Activated naive CD8-positive, alpha-beta T cell treated with anti-CD3 and anti-CD28 coated beads, Interleukin-2, amount 50 U/mL, for 16 hours (primary cell): ENCODE data around the gene ADAP2.
"Not testable (repeated sequence)": the region's sequence is repeated elsewhere in the genome, so short reads cannot be mapped to it uniquely, and the experiment has no call there.

Experiments used
- DNase-seq: peaks from one replicate; pipeline ENCODE4 v3.0.0-alpha.2; 2020; ENCODE audit warnings: low read depth, low spot score

The ADAP2 gene

DNA sequence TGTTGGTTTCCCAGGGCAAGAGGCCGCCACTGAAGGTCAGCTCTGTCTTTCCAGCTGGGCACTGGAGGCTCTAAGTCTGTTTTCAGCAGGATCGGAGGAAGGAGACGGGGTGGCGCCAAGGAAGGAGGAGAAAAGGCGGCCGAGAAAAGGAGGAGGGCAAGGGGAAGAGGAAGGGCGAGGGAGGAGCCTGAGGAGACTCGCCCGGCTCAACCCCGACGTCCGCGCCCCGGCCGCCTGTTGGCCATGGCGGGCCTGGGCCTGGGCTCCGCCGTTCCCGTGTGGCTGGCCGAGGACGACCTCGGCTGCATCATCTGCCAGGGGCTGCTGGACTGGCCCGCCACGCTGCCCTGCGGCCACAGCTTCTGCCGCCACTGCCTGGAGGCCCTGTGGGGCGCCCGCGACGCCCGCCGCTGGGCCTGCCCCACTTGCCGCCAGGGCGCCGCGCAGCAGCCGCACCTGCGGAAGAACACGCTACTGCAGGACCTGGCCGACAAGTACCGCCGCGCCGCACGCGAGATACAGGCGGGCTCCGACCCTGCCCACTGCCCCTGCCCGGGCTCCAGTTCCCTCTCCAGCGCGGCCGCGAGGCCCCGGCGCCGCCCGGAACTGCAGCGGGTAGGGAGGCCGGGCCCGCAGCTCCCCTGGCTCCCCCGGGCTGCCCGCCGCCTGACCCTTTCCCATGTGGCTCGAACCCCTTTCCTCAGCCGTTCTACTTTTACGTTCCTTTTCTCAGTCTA lies 49.3 kb downstream of the ADAP2 start, which contains the start of gene RNF135:
TSS of gene RNF135 (plus strand) at position 209 of the 737 bp plus-strand sequence. CDS start at position 244, 35 bp downstream.
- DNase-seq, result peak; percentile 13

DNA sequence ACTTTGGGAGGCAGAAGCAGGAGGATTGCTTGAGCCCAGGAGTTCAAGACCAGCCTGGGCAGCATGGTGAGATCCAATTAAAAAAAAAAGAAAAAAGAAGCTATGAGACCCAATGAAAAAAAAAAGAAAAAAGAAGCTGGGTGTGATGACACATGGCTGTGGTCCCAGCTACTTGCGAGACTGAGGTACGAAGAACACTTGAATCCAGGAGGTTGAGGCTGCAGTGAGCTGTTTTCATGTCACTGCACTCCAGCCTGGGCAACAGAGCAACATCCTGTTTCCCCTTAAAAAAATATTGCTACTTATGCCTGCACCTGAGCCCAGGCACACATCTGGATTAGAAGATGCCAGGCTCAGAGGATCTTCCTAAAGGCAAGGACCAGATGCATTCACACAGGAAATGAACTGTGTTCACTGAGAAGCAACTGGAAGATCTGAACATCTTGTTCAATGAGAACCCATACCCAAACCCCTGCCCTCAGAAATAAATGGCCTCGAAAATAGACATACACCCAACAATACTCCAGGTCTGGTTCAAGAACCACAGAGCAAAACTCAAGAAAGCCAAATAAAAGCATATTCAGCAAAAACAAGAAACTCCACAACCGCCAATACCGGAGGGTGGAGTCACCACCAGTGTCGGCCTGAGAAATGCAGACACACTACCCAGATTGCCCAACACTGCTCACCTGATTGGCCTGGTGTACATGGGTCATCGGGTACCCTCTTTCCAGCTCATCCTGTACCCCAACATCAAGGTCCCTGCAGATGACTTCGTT lies 53.5 kb downstream of the ADAP2 start:
- DNase-seq, result no peak

DNA sequence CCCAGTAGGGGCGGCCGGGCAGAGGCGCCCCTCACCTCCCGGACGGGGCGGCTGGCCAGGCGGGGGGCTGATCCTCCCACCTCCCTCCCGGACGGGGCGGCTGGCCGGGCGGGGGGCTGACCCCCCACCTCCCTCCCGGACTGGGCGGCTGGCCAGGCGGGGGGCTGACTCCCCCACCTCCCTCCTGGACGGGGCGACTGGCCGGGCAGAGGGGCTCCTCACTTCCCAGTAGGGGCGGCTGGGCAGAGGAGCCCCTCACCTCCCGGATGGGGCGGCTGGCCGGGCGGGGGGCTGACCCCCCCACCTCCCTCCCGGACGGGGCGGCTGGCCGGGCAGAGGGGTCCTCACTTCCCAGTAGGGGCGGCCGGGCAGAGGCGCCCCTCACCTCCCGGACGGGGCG lies 58.2 kb downstream of the ADAP2 start:
- not testable (repeated sequence) for DNase-seq

DNA sequence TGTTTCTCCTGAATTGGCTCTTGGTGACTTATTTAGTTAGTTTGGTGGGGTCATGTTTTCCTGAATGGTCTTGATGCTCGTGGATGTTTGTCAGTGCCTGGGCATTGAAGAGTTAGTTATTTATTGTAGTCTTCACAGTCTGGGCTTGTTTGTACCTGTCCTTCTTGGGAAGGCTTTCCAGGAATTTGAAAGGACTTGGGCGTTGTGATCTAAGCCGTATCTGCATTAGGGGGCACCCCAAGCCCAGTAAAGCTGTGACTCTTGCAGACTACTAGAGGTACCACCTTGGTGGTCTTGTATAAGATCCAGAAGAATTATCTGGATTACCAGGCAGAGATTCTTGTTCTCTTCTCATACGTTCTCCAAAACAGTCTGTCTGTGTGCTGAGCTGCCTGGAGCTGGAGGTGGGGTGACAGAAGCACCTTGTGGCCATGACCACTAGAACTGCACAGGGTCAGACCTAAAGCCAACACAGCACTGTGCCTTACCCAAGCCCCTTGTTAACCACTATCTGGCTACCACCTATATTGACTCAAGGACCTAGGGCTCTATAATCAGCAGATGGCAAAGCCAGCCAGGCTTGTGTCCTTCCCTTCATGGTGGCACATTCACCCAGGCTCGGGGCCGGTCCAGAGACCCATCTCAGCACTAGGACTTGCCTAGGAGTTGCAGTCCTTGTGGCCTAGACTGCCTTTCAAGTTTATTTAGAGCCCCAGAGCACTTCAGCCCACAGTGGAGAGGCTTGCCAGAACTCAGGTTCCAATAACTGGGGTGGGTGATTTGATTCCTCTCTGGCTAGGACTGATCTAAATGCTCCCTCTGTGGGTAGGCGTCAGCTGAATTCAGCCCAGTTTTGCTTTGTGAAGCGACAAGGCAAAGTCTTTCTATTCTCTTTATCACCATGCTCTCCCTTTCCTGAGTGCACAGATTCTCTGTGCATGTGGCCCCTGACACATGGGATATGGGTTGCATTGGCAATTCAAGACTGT lies 60.1 kb downstream of the ADAP2 start:
- DNase-seq, result no peak

DNA sequence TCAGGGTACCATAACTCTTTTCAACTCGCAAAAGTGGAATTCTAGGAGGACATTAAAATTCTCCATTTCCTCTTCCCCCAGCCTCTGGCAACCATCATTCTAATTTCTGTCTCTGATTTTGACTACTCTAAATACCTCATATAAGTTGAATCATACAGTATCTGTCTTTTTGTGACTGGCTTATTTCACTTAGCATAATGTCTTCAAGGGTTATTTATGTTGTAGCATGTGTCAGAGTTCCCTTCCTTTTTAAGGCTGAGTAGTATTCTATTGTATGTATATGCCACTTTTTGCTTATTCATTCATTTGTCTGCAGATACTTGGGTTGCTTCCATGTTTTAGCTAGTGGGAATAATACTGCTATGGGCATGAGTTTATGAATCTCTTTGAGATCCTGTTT lies 61.1 kb downstream of the ADAP2 start:
- DNase-seq, result no peak

DNA sequence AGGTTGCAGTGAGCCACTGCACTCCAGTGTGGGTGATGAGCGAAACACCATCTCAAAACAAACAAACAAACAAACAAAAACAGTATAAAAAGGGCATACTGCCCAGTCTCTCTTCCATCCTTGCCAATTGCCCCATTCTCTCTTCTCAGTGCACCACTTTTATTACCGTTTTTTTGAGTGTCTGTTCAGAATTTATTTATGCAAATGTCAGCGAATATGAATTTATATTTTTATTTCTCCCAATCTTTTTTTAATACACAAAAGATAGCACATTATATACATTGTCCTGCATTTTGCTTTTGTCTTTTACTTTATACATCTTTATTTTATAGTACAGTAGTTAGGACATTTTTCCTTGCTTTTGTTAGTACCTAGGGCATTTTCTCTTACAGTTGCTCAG lies 68.7 kb downstream of the ADAP2 start:
- no peak for DNase-seq

DNA sequence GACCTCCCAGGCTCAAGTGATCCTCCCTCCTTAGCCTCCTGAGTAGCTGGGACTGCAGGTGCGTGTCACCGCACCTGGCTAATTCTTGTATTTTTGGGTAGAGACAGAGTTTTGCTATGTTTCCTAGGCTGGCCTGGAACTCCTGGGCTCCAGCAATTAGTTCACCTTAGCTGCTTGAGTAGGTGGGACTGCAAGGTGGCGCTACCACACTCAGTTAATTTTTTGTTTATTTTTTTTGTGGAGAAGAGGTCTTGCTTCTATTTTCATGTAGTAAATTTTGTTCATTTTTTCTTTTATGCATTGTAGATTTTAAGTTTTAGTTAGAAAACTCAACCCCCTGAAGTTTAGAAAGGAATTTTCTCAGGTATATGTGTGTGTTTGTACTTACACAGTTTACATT lies 70.8 kb downstream of the ADAP2 start:
- DNase-seq, result no peak

DNA sequence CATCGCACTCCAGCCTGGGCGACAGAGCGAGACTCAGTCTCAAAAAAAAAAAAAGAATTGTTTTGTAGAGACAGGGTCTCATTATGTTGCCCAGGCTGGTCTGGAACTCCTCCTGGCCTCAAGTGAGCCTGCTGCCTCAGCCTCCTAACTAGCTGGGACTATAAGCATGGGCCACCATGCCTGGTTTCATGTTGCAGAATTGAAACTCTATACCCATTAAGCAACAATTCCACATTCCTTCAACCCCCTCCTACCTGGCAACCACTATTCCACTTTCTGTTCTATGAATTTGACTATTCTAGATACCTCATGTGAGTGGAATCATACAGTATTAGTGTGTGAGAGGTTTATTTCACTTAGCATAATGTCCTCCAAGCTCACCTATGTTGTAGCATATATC lies 73.6 kb downstream of the ADAP2 start:
- DNase-seq, result no peak

DNA sequence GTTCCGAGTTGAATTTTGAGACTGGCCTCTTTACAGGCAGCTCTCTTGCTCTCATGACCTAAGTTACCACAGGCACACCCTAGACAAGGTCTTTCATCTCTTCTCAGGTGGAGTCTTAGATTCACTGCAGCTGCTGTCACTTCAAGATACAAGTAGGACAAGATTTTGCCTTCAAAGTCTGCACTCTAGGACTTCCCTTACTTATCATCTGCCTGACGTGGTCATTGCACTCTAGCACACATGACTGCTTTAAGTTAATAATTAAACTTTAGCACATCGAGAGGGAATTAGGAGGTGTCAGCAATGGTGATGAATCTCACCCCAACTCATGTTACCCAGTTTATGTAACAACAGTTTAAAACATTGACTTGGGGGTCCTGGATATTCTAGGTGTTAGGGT lies 74.7 kb downstream of the ADAP2 start:
- DNase-seq, result no peak

DNA sequence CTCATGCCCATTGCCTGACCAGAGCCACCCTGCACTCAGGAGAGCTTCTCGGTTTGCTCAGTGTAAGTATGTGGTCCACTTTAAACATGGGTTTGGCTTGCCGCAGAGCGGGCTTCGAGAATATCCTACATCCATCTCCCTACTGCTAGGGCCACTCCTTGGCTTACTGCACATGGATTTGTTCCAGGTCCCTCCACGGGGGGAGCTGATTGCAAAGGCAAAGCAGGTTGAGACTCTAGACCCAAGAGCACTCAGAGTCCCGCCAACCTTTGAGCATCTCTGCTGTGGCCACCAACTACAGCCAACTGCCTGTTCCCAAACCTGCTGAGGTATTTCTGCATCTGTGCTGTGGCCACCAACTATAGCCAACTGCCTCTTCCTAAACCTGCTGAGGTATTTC lies 75.5 kb downstream of the ADAP2 start:
- DNase-seq, result no peak

DNA sequence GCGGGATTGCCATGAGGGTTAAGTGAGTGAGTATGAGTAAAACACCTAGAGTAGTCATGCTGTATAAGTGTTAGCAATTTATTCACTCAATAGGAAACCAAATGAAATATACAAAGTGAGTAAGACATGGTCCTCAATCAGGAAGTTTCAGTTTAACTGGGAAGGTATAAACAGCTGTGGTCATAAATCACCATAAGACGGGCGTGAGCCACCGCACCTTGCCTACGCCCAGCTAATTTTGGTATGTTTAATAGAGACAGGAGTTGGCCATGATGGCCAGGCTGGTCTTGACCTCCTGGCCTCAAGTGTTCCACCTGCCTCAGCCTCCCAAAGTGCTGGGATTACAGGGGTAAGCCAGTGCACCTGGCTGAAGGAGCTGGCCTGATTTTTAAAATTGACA lies 76.1 kb downstream of the ADAP2 start:
- no peak for DNase-seq

DNA sequence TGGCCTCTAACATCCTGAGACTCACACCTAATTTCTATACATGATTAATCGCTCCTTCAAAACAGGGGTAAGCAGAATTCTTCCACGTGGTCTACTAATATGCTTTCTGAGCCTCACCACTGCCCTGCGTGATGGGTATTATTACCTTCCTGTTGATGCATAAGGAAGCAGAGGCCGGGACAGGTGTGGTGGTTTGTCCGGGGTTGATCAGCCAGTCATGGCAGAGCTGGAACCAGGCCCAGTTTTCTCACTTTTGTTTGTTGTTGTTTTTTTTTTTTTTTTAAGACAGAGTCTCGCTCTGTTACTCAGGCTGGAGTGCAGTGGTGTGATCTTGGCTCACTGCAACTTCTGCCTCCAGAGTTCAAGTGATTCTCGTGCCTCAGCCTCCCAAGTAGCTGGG lies 80.3 kb downstream of the ADAP2 start:
- no peak for DNase-seq

DNA sequence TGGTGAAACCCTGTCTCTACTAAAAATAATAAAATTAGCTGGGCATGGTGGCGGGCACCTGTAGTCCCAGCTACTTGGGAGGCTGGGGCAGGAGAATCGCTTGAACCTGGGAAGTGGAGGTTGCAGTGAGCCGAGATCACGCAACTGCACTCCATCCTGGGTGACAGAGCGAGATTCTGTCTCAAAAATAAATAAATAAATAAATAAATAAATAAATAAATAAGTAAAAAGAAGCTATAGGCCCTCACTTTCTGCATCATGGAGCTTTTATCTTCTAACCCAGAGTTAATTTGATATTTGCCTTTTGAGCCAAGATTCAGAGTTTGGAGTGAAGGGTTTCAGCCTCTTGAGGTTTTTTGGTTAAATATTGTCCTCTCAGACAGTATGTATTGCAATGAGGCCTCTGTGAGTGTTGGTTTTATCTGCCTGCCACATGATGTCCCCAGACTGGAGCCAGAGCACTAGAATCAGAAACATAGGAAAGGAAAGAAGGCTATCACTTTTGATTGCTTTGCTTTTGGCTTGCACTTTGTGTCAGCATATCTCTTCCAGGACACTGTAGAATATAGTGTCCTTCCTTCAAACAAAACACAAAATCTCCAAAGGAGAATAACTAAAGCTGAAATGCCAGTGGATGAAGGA lies 81.6 kb downstream of the ADAP2 start:
- no peak for DNase-seq

DNA sequence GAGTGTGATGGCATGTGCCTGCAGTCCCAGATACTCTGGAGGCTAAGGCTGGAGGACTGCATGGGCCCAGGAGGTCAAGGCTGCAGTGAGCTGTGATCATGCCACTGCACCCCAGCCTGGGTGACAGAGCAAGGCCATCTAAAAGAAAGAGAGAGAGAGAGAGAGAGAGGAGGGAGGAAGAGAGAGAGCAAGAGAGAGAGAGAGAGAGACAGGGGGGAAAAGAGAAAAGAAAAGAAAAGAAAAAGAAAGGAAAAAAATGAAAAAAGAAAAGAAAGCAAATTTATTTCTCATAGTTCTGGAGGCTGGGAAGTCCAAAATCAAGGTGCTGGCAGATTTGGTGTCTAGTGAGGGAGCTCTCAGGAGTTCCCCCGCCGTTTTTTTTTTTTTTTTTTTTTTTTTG lies 82.4 kb downstream of the ADAP2 start:
- no peak for DNase-seq

DNA sequence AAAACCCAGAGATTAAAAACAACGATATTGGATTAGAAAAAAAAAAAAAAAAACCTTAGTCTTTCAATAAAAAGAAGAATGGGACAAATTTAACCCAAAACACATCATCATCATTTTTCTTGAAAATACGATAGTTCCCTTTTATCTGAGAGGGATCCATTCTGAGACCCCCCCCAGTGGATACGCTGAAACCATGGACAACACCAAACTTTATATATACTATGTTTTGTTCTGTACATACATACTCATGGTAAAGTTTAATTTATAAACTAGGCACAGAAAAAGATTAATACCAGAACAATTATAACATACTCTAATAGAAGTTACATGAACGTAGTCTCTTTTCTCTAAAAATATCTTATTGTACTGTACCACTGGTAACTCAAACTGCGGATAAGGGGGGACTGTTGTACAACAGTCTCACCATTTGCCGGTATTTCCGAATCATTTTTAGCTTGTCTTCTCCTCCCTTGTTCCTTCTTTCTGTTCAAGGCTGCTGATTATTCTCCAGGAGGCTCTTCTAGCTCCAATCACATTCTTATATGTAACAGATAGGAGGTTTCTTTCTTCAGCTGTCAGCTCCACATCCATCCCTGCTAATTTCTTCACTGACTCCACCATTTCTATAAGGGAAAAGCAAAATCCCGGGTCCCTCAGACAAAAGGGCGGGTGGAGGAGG lies 86.1 kb downstream of the ADAP2 start:
- no peak for DNase-seq

DNA sequence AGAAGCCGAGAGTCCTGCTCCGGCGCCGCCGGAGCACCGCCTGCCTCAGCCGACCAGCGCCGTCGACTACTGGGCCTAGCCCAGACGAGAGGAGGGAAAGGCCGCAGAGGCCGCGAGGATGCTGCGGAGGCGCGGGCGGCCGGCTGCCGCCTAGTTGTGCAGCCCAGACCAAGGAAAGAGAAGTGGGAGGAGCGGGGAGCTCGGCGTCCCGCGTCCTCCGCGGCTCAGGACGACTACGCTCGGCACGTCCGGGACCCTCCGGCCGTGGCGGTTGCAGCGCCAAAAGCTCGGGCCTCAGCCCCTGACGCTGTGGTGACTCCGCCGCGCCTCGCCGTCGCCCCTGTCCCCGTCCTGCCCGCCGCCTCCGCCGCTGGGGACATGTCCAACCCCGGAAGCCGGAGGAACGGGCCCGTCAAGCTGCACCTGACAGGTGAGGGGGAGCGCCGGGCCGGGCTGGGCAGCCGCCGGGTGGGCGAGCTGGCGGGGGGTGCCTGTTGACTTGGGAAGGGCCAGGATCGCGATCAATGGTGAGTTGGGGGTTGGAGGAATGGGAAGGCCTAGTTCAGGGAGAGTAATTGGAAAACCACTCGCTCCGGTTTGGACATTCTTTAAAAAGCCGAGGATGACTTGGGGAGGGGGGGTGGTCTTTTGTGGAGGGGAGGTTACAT lies 86.8 kb downstream of the ADAP2 start:
- no peak for DNase-seq
